Gastroesophageal sphincter (tissue), 3 donors: Measurements from ENCODE around the gene EMP2.

Source experiments
- CTCF ChIP-seq, 4 experiments: fragments of 200-600 bp in 2 of 4; fragments of 450-650 bp in 2 of 4; sonication (generic) in 1 of 4; IDR thresholded peaks; one replicate each; pipeline ENCODE4 v1.5.1; 2017 to 2019; ENCODE audit warnings: antibody characterized with exemption in 4 of 4, mild to moderate bottlenecking in 2 of 4, moderate library complexity in 2 of 4
- POLR2A ChIP-seq, 2 donors: fragments of 450-650 bp; IDR thresholded peaks; one replicate each; pipeline ENCODE4 v1.6.1; 2017; ENCODE audit warnings: antibody characterized with exemption in 2 of 2, mild to moderate bottlenecking in 2 of 2, moderate library complexity in 1 of 2

- TF ChIP-seq POLR2A (IDR thresholded peaks at IDR 0.05) (no peak), CTCF (IDR thresholded peaks at IDR 0.05) (no peak)
Measured at GRCh38 chr16:10625595-10626357, 45.4 kb upstream of the EMP2 start.
